ENCODE data around the gene ARHGEF35.
A peak's percentile ranks its signal among the peaks of the same experiment; 100 is the strongest.
"Not testable (repeated sequence)": the region's sequence is repeated elsewhere in the genome, so short reads cannot be mapped to it uniquely, and the experiment has no call there.

ARHGEF35 gene

GRCh38 chr7:144178380-144179164 lies 17.1 kb downstream of the ARHGEF35 start:
- DNase-seq: peak; percentile 56

GRCh38 chr7:144174613-144175012 lies 21.0 kb downstream of the ARHGEF35 start:
- no peak for DNase-seq

GRCh38 chr7:144171594-144172350 lies 23.9 kb downstream of the ARHGEF35 start:
- not testable (repeated sequence) for DNase-seq

- no peak for DNase-seq
Measured at GRCh38 chr7:144164784-144165183, 30.8 kb downstream of the ARHGEF35 start.

- DNase-seq: no peak
Measured at GRCh38 chr7:144158861-144159260, 36.8 kb downstream of the ARHGEF35 start.

GRCh38 chr7:144148224-144148827 lies 47.3 kb downstream of the ARHGEF35 start:
- DNase-seq: no peak

GRCh38 chr7:144144426-144144825 lies 51.2 kb downstream of the ARHGEF35 start:
- no peak for DNase-seq

GRCh38 chr7:144142187-144142586 lies 53.4 kb downstream of the ARHGEF35 start:
- DNase-seq: no peak

- no peak for DNase-seq
Measured at GRCh38 chr7:144137501-144137900, 58.1 kb downstream of the ARHGEF35 start.
